ACHN (cell line): ENCODE results near the gene PASK.
"Not testable (repeated sequence)": the region's sequence is repeated elsewhere in the genome, so short reads cannot be mapped to it uniquely, and the experiment has no call there.

Experiments used
- DNase-seq: peaks from one replicate; pipeline ENCODE4 v3.0.0-alpha.2; 2015
- in situ Hi-C: cut with HindIII; loops from 2 replicates; pipeline ENCODE4 v1.10.0; 2017; ENCODE audit warnings: low sequenced_read_pairs, low pct_ligation_motif_present, low pct_unique_long_range_greater_than_20kb

Gene PASK

DNA sequence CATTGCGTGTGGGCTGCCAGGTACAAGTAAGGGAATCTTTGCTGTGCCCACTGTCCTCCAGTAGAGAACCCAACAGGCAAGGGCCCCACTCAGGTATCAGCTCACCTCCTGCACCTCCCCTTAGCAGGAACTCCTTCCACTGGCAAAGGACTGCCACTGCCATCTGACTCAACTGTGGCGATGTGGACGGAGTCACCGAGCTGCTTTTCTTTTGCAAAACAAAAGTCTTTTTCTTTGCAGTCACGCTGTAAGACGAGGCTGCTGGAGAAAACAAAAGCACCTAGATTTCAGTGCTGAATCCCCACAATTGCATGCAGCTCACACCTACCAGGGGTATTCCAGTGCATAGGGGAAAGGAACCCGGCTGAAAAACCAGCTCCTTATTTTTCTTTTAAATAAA lies 55.1 kb downstream of the PASK start:
- in situ Hi-C loops, result no loop called here
- no peak for DNase-seq

DNA sequence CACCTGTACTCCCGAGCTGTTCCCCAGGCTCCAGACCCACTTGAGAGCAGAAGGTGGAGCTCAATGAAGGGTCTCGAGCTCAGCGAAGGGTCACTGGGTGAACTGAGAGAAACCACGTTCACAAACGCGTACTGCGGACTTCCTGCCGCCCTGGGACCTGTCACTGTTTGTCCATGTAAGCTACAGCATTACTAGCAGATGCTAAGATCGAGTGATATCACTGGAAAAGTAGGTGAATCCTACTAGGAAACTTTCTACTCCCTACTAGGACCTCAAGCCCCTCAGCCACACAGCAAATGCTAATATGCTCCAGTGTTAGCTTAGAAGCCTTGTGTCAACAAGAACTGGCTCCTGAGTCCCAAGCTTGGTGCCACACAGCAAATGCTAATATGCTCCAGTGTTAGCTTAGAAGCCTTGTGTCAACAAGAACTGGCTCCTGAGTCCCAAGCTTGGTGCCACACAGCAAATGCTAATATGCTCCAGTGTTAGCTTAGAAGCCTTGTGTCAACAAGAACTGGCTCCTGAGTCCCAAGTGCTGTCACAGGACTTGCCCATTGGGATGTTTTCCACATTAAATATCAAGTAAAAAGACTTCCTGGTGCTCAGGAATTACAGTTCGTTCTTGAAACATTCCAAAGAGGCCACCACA lies 56.0 kb downstream of the PASK start:
- DNase-seq, in situ Hi-C loops: not testable (repeated sequence)

DNA sequence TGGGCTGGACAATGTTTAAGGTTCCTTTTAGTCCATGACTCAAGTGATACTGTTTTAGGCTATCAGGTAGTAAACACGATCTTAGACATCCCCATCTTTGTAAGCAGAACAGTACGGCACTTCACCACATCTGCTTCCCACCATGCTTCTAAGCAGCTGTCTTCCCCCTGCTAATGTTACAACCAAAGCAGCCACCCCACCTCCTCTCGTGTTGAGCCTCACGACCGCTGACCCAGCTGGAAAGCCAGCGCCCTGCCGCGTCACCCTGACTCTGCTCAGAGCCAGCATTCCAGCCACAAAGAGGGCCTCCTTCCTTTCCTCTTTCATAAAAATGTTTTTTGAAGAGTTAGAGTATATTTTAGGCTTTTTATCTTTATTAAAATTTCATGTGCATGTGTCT lies 56.6 kb downstream of the PASK start:
- no peak for DNase-seq
- in situ Hi-C loops, result no loop called here

DNA sequence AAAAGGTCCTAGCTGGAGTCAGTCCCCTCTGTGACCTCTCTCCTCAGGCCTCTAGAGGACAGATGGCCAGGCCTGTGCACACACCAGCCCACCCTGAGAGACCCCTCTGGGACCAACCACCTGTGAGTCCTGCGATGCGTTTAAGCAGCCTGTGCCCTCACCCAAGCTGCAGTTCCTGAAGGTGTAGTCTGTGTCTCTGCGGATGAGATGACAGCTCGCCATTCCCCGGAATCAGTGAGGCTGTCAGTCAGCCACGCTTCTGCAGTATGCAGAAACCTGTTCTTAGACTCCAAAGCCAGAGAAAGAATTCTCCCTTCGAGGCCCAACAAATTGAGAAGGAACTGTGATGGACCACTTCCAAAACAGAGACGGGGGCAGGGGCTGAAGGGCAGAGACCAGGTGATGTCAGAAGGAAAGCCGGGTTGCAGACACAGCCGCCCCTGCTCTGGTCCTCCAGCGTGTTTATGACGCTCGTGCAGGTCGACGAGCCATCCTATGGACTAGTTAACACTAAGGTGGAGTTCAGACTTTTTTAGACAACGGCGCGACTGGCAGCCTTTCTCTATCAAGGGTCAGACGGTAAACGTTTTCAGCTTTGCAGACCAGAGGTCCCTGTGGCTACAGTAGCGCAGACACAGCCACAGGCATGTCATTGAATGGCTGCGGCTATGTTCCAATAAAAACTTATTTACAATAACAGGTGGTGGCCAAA lies 57.4 kb downstream of the PASK start:
- no peak for DNase-seq
- in situ Hi-C loops, result no loop called here

DNA sequence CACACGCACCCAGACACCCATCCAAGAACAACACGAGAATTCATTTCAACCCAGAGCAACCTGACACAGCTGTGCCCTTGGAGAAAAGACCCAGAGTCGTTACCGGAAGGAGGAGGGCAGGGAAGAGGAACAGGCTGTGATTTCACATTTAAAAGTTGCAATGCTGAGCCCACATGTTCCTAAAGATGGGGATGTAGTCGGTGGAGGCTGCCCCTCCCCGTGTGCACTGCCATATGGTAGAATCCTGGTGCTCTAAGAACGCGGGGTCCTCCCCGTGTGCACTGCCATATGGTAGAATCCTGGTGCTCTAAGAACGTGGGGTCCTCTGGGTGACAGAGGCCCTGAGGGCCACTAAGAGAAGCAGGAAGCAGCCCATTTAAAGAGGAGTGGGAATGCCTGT lies 58.1 kb downstream of the PASK start:
- no peak for DNase-seq
- in situ Hi-C loops, result no loop called here

DNA sequence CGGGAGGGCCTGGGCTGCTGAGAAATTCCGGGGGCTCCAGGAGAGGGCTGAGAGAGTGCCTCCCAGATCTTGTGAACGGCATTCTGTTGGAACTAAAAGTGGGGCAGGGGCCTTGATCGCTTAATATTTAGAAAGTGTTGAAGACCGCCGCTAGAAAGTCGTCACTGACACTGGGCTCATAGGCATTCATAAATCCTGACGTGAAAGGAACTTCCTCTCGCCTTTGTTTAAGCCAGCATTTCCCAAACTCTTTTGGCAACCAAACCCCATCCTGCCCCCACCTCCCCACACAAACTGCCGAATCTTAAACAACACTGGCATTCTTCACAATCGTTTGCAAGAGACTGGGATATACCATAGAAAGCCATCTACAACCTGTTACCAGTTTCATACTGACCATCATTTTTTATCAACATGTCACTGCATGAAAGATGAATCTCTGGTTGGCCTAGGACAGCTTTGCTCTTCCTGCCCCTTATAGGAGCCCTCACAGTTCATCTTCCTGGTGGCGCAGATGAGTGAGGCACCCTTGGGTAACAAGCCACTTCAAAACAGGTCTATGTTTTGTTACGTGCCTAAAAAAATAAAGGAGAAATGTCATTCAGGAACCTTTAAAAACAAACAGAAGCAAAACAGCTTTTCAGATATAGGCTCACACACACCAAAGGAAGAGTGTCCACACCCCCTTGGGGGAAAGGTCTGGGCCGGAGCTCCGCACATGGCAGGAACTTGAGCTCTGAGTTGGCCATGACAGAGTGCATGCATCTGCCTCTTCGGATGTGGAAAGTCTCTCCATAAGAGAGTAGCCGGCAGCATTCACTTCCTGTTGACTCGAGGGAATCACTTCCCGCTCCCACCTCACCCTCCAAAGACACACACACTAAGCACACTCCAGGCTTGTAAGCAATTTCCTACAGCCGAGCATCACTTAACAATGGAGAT lies 60.2 kb downstream of the PASK start:
- no peak for DNase-seq
- in situ Hi-C loops, result no loop called here

DNA sequence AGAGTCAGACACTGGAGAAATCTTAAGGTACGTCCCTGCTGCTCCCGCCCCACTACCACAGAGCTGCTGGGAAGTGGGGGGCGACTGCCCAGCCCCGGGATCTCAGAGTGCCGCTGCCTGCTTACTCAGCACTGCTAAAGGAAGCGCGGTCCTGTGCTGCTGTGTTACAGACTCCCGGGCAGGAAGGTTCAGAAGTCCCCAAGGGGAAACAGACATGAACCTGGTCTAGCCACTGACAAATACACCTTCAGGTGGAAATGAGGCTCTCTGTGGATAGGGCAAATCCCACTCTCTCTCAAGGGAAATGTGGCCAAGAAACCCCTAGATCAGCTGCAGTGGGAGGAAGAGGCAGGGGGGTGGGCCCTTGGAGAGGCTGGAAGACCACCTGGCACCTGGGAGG lies 60.9 kb downstream of the PASK start:
- no peak for DNase-seq
- in situ Hi-C loops, result no loop called here

DNA sequence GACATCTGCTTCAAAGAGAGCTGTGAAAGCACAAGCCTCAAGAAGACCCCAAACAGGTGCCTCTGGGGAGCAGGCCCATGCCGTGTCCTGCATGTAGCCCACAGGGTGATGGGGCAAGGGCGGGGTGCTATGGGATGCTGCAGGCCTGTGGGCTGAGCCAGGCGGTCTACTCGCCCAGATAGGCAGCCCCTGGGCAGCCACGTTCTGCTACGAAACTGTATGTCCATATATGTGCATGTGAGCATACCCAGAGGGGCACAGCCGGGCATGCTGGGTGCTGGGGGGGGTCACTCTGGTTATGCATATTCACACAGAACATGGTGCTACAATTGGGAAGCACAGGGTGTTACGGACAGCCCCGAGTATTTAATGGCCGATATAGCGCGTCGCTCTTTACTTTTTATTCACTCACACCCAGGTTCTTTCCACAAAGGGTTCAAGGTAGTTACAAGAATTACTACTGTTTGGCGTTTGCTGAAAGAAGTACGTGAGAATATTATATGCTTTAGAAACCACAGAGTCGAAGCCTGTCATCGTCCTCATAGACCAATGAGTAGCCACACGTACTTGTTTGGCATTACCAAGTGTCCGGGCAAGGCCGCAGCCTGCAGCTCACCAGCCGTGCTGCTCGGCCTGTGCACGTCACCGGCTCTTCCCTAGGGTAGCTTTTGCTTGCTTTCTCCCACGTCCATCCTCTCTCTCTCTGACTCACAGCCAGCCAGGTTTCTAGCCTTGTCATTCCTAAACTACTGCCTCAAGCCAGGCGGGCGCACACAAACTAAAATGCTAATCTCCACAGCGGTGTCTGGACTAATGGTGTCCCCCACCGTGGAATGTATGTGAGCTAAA lies 61.6 kb downstream of the PASK start:
- DNase-seq, result no peak
- in situ Hi-C loops, result no loop called here

DNA sequence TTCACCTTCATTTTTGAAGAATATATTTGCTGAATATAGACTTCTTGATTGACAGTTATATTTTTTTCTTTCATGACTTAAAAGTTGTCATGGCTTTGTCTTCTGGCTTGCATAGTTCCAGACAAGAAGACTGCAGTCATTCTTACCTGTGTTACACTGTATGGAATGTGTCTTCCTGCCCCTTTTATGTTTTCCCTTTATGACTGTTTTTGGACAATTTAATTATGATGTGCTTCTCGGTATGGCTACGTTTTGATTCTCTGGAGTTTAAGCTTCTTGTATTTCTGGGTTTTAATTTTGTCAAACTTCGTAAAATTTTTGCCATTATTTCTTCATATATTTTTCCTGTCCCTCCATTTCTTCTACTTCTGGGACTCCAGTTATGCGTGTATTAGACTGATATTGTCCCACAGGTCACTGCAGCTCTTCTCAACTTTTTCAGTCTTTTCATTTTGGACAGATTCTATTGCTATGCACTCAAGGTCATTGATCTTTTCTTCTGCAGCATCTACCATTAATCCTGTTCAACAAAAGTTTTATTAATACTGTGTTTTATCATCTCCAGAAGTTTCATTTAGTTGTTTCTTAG lies 64.3 kb downstream of the PASK start:
- no peak for DNase-seq
- in situ Hi-C loops, result no loop called here

DNA sequence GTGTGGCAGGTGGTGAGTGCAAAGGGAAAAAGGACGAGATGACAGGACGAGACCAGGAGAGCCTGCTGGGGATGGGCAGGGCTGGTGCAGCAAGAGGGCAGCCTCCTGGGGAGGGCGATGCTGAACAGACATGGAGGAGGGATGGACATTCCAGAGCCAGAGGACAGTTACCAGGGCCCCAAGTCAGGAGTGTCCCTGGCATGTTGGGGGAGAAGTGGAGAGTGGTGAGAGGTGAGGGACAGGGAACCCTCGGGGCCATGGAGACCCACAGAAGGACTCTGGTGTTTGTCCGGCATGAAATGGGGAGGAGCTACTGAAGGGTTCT lies 66.2 kb downstream of the PASK start:
- no peak for DNase-seq
- in situ Hi-C loops, result no loop called here

DNA sequence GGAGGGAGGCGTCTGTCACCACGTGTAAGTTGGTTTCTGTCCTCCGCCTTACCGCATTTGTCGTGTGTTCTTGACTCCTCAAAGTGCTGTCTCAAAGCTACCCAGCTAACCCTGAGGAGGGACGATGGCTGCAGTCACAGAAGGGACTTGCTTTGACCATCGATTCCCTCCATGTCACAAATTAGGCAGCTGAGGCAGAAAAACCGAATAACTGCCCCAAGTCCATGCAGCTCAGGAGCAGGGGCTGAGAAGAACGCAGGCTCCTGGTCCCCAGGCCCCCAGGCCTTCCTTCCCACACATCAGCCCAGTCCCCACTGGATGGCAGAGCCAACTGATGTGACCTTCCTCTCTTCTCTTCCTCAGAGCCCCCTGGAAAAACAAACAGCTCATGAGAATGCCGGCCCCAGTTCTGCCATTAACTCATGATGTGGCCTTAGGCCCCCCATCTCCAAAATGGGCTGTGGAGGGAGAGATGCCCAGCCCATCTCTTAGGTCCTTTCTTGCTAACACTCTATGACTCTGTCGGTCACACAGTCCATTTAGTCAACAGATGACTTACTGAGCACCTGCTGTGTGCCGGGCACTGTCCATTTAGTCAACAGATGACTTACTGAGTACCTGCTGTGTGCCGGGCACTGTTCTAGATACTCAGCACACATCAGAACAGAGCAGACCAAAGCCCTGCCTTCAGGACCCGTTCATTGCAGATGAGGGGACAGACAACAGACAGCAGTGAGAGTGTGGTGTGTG lies 66.8 kb downstream of the PASK start:
- DNase-seq, result no peak
- in situ Hi-C loops, result no loop called here

DNA sequence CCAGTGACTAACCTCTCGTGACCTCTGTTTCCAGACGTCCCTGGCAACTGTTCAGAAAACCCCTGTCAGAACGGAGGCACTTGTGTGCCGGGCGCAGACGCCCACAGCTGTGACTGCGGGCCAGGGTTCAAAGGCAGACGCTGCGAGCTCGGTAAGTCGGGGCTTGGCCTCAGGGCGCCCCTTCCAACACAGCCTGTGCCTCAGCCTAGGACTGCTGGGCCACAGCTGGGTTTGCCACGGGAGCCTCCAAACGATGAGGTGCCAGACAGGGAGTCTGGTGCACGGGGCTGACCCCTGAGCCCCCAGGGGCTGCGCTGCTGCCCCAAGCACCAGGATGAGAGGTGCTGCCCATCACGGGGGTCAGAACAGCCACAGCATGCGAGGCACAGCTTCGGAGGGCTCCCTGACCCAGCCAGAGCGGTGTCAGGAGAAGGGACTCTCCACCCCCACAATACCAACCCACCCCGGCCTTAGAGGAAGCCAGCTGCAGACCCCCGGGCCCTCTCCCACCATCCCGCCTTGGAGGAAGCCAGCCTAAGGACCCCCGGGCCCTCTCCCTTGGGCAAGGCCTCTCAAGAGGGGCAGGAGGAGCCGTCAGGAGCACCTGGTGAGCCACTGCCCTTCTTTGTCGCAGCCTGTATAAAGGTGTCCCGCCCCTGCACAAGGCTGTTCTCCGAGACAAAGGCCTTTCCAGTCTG lies 67.5 kb downstream of the PASK start:
- no peak for DNase-seq
- in situ Hi-C loops, result no loop called here

DNA sequence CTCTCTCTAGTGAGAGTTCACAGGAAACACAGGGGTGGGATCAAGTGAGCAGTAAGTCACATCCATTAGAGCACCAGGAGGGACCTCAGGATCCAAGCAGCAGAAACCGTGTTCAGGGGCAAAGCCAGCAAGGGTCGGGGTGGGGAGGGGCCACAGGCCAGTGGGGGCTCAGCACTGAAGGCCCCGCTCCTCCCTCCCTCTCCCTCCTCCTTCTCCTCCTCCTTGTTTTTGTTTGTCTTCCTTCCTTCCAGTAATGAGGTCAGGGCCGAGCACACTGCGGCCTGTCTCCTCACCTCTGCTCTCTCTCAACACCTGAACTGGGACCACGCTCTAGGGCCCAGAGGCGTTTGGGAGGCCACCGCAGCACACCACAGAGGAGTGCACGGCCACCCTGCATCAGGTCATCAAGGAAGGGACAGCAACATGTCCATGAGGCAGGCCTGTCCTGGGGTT lies 68.1 kb downstream of the PASK start:
- in situ Hi-C loops, result no loop called here
- no peak for DNase-seq

DNA sequence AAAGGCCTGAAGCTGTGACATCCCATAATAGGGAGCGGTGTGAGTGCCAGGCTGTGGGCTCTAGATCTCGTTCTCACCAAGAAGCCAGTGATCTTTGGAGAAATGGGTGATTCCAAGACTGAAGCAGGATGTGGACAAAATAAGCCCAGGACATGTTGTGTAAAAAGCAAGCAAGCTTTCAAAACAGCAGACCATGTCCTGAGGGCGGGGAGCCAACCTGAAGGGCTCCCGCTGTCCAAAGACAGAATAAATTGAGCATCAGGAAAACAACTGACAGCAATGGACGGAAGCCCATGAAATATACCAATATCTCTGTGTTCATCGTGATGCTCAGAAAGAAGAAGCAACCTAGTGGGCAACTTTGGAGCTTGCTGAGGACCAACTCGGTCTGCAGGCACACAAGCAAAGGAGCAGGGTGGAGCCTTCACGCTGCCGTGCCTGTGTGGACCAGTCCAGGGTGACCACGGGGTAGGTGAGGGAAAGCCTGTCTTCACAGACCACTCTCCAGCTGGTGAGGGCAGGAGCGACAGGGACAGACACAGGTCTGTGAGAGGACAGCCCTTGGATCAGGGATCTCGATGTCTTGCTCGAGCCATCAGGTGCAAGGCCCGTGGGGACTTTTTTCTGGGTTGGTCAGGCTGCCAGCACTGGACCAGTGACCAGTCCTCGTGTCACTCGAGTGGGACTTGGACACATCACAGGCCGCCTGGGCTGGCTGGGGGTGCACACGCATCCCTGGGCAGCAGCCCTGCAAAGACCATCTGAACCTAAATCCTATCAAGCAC lies 68.7 kb downstream of the PASK start:
- DNase-seq, result no peak
- in situ Hi-C loops, result no loop called here

DNA sequence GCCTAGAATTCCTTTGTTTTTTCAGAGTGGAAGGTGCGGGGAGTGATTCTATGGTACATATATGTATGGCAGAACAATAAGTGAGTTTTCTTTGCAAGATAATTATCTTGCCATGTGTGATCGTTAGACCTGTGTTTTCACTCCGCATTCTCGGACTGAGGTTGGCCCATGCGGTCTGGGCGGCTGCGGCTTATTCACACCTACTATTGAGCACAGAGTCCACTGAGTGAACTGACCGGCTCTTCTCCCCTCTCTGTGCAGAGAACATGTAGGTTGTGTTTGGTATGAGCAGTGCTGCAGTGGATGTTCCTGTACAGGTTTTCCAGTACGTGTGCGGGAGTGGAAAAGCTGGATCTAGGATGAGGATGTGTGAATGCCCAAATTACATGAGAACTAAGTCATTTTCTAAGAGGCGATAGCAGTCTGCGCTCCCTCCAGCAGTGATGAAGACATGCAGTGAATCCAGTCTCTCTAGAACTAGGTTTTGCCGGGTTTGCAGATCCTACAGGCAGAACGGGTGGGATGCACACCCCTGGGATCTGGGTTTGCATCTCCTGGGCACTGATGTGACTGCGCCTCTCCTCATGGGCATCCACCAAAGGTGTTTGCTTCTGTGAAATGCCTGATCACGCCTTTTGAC lies 74.3 kb downstream of the PASK start:
- no peak for DNase-seq
- in situ Hi-C loops, result no loop called here
